NCI-H82 (cell line): Measurements from ENCODE around the gene PTPRD.

Experiments
- DNase-seq: peaks from one replicate; lab custom pipeline; 2025; lab: John Stamatoyannopoulos, UW

Gene PTPRD

DNA sequence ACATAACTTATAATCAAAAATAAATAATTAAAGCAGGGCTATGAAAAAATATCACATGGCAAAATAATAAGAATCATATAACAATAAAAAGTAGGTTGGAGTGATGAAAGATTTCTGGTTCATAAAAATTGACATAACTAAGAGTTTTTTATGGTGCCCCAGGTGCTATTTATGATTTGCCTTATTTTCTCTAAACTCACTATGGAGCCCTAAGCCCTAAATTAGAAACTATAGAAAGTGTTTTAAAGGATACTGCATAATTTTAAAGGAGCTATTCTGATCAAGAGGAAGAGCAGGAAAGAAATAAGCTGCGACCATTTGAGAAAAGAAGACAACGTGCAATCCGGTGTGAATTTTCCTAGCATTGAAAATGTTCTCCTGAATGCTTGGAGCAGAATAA, 2178.2 kb downstream of the PTPRD start:
- DNase-seq: no peak

DNA sequence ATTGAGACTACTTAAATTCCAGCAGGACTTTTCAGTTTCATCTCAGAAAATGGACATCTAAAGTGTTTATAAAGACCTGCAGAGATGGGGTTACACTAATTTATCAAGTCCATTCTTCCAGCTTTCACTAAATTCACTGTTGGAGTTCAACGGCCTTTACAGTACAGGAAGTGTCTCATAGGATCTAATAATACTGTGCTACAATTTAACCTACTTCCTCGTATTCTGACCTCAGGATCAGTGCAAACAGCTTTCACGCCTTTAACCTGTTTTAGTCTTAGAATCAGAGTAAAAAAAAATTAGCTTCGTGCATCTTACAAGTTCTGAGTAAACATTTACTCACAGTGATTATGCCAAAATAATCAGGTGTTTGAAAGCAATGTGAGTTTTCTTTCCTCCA, 2180.6 kb downstream of the PTPRD start:
- no peak for DNase-seq

DNA sequence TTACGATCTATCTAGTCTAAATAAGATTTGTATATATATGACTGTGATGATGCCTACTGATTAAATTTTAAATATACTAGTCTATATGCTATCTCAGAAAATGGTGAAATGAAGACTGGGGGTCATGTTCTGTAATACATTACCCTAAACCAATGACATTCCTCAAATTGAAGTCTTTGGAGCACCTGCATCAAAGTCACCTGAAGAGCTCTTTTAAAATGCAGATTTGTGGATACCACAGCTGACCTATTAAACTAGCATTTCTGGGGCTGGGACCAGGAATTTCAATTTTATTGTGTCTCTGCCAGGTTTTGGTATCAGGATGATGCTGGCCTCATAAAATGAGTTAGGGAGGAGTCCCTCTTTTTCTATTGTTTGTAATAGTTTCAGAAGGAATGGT, 2181.3 kb downstream of the PTPRD start:
- no peak for DNase-seq

DNA sequence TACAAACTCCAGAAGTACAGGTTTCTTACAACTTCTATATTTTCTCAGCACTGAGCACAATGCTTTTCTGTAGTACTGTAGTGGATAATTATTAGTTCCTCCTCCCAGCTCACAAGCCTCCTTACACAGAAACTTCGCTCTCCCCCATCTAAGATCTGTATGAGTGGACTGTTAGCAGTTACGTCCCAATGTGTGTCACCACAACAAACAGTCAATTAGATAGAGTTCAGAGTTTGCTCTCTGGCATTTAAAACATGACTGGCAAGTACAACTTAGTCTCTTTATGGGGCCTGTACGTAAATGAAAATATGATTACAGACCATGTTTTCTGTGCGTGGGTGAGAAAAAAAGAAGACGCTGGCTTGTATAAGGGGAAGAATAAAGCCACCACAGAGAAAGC, 2181.9 kb downstream of the PTPRD start:
- no peak for DNase-seq

DNA sequence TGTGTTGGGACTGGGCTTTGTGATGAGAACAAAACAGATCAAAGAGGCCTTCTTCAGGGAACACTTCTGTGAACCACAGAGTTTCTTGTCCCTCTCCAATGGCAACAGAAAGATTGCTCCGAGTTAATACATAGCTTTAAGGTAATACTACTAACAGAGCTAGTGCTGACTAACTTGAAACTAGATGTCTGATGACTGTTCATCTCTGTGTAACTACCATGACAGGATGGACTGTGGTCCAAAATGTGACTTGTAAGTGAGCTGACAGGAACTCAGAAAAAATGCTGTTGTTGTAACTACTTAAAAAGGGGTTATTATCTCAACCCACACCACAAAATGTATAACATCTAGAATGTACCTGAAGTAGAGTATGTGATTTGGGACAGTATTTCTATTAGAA, 2183.0 kb downstream of the PTPRD start:
- no peak for DNase-seq

DNA sequence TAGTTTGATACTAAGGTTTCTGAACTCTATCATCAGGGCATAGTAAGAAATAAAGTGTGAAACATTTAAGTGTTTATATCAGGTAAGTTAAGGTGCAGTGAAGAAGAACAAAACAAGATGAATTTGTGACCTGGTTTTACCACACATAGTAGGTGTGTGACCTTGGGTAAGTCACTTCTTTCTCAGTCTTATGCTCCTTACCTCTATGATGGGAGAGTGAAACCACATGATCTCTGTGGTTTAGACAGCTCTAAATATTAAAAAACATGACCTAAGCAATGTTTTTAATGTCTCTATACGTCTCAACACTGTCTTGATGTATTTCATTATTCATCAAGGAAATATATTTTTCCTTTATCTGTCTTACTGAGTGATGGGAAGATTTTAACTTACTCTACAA, 2183.6 kb downstream of the PTPRD start:
- DNase-seq: no peak

DNA sequence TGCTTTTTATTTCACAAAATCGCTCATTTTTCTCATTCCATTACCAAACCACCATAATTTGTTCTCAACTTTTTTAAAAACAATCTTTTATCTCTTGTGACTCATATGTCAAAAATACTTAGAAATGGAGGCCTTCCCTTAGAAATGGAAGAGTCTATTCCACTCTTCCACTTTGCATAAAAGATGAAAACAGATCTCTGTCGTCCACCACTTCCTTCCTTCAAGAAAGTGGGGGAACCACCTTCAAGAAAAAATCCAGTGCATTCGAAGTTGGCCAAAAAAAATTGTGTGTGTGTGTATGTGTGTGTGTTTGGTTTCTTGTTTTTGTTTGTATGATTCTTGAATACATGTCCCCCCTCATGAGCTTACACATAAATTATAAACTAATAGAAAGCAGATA, 2184.4 kb downstream of the PTPRD start:
- no peak for DNase-seq

DNA sequence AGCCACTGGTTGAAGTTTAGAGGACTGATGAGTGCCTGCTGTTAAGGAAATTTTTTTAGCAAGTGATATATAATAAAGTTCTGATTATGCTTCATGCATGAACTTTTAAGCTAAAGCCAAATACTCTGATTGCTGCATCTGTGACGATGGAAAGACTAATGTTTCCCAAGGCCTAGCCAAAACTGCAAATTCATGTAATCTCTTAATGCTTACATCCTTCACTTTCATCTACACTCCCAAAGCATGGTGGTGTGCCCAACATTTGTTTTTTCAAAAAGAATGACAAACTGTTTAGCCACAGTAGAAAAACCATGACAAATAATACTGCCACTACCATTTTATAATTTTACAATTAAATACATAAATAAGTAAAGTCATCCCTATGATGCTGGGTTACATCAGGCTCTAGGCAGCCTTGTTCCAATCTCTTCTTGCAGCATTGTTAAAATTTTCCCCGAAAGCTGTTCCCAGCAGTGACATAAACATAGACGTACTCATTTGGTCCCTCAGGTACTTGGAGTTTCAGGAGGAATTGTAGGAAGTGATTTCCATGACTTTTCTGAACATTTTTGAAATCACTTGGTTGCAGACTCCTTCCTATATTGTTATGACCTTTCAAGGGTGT, 2187.9 kb downstream of the PTPRD start:
- DNase-seq: no peak

DNA sequence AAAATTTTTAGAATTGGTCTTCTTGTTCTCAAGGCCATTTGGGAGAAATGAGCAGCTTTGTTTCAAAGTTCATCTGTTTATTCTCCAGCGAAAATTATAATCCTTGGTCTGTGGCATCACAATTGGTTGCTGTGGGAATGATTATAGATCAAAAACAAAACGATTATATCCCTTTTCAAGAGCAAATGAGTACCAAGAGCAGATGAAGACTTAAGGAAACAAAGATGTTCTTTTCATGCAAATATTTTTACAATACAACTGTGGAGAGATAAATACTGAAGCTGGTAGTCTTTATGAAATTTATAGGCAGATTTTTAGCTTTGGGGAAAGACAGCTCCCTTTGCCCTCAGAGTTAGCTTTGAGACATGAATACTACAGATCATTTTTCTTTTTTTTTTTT, 2192.4 kb downstream of the PTPRD start:
- DNase-seq: no peak

DNA sequence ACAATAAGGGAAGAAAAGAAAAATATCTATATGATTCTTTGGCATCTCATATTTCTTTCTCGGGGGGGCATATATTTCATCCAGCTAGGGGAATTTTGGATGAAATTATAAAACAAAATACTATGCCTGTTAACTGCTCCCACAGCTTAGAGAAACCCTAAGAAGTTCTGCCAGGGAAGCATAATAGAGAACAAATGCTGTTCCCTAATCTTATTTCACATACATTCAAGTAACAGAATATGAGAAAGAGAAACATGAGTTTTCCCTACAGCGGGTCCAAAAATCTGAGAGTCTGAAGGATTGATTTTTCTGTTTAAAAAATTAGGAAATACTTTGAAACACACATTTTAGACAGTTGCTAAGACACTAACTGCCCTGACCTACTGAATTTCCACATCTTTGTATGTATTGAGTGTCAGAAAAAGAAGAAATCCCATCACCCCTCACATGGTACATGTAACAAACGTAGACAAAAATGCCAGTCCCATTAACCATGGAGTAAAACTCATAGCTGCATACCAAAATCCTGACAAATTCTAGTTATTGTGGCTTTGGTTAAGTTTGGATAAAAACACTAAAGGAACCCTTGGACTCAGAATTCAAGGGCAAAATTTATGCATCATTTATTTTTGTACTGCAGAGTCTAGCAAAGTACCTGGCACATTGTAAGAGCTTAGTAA, 2193.1 kb downstream of the PTPRD start:
- DNase-seq: no peak

DNA sequence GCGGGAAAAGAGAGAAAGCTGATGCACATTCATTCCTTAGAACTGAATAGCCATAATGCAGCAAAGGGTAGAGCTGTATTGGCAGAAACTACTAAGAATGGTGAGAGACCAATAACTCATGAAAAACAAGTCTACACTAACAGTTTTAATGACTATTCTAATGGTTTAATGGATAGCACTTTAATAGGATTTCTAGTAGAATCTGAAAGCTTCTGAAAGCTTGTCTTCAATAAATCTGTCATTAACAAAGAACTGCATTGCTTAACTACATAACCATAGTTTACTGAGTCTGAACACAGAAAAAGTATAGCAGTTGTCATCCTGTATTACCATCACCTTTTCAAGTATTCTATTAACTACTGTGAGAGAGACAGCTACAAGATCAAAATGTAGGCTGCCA, 2195.5 kb downstream of the PTPRD start:
- no peak for DNase-seq

DNA sequence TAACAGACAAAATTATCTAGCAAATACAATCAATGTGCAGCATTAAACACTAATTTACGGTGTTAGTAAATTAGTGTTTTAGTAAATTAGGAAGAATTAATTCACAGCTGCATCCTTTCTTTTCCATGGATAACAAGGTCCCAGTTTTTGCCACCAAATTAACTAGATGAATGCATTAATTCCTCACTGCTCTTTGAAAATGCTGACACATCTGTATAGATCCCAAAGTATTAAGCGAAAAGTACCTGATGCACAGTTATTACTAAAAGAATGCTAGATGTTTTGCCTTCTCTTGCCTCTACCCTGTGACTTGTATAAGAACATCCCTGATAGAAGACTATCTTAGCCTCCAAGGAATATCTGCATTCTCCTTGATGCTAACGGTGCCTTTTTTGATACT, 2200.5 kb downstream of the PTPRD start:
- DNase-seq: no peak

DNA sequence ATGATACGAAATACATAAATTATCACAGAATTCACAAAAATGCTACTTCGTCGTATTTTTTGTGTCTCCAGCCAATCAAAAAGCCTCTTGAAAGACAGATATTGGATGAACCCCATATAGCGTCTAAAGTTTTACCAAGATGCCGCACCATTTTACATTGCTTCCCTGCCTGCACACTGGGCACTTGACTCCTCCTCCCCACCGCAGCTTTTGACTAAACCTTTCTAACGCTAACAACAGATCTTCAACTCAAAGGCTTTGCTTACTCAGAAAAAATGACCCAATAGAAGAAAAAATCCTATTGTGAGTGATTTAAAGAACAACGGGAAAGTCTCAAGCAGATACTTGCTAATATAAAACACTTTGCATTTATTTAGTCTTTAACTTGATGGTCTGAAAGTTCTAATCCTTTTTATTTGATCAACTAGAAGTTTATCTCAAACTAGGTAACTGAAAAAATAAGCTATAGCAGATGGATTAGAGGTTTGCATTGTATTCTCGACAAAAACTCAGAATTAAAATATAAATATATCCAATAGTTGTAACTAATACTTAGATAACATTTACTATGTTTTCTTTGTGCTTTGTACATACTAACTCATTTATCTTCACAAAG, 2204.1 kb downstream of the PTPRD start:
- DNase-seq: no peak

DNA sequence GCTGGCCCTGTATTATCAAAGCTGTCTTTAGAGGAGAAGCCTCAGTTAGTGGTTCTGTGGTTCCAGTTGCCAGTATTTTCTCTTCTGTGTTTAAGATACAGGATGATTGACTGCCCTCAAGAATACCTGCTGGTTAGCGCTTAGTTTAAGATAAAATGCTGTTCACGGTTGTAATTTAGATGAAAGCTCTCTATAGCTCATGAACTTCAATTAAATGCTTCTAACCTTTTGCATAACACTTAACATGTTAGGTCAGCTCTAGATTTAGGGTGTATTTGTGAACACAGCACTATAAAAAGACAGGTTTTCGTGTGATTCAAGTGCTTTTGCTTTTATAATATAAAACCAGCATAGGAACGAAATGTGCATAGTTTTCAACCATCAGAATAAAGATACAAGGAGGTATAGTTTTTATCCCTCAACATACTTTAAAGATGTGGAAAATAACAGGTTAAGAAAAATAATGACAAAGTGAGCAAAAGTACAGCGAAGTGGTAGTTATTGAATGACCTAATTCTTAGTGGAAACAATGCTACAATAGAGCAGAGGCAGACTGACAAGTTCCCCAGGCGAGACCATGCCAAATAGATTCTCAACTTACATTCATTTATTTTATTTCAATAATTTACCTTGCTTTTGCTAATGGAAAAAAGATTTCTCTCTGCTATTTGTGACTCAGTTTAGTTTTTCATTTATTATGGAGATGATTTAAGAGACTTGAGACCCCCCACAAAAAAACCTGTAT, 2210.7 kb downstream of the PTPRD start:
- no peak for DNase-seq

DNA sequence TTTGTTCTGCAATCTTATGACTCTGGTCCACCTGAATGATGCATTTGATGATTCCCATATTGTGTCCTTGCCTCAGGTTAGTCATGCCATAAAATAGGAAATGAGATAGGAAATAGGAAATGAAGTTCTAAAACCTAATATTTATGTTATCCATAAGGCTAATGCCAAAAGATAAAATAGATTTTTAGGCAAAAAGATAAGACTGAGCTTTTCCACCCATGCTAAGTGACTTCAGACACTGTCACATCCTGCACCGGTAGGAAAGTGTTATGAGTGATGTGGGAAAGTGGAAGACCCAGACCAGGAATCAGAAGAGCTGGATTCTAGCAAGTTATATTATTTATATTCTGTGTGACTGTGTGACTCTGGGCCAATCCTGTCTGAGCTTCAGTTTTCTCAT, 2212.4 kb downstream of the PTPRD start:
- DNase-seq: no peak

DNA sequence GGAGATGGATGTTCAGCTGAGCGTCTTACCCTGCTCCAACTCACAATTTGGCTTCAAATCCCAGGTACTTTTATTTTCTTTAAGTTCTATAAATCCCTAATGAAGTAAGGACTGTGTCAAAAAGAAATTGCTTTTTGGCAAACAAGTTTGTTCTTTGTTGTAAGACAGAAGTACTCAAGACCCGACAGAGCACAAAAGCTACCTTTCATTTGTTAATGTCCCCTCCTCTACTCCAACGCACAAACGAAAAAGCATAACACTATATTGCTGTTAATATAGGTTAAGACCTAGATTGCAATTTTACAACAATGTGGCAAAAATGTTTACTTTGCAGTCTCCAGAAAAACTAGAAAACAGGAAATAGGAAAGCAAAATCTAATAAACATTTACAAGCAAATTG, 2217.8 kb downstream of the PTPRD start:
- DNase-seq: no peak

DNA sequence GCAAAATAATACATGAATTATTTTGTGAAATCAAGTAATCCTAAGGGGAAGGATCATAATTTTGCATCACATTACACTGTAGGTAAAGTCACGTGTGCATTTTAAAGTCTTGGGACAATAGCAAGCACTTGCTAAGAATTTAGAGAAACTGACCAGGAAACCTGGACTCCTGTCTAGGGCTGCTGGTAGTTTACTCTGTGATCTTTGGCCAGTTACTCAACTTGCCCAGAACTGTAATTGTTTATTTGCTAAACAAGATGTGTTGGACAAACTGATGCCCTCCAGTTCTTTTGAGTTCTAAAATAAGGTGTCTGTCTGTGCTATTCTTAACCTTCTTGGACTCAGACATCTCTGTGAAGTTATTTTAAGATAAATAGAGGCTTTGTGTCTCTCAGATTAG, 2218.5 kb downstream of the PTPRD start:
- DNase-seq: no peak

DNA sequence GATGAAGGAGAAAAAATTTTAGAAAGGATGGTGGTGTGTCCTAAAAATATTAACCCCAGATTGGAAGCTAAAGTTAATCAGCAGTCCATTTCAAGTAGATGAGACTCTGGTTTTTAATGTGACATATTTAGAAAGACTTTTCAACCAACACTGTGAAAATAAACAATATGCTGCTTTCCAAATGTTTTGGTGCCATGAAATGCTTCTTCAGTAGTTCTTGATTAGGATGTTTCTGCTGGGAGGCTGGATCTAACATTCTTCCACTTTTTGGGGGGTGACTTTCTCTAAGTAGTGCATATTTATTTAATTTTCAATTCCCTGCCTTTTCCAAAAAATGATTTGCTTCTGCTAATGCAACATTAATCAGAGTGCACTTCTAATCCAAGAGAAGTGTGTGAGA, 2219.9 kb downstream of the PTPRD start:
- DNase-seq: no peak

DNA sequence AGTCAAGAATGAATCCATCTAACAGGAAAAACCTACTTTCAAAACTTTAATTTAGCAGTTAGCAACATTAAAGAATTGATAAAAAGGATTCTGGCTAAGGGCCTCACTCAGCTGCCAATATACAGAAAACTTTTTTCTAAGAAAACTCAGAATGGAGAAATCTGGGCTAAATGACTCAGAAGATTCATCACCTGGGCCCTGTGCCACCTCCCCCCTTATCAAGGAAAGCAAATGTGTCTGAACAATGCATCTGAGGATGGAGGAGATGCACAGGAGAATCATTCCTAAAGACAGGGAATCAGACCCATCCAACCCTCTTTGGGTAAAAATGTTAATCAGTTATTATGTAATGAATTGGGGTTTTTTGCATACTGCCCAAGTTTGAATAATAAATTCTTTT, 2221.2 kb downstream of the PTPRD start:
- no peak for DNase-seq

DNA sequence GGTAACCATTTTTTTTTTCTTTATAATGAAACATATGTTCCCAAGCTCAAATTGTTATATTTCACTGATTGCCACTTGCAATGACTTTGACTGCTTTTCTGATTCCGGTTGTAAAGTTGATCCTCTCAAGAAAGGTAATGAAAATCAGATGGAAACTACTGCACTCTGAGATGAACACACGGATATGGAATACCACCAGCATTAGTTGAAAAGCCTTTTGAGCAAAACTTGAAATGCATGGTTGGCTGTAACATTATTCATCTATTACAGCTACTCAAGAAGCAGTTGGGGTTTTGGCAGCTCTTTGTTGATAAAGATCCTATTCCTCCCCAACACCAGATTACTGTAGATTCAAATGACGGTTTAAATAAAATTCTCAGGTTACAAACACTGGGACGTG, 2221.7 kb downstream of the PTPRD start:
- no peak for DNase-seq

DNA sequence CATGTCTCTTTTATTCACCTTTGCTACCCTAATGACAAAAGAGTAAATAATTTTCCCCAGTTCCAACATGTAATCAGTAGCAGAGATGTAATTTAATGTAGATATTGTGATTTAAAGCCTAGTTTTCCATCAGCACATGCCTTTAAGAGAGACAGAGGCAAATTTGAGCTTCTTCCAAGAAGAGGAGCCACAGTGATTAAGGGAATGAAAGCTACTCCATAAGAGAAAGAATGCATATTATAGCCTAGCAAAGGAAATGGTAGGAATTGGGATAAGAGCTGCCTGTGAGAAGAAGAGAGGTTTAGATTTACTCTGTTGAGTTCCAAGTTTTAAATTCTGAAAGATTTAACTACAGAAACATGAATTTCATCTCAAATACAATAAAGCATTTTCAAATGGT, 2222.2 kb downstream of the PTPRD start:
- DNase-seq: no peak

DNA sequence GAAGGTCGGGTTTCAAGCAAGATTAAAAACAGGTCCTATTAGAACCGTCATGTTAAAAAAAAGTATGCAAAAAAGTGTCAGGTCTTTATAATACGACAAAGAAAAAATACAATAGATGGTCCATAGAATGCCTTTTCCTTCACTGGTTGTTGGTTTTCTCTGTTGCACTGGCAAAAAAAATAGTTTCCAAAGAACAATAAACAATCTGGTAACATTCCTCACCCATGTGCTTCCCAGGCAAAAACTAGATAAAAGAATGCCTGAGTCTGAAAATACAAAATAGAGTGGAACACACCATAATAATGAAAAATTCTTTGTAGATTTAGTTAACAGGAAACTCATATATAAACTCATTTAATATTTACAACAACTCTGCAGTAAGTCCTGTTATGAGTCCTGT, 2223.3 kb downstream of the PTPRD start:
- DNase-seq: no peak

DNA sequence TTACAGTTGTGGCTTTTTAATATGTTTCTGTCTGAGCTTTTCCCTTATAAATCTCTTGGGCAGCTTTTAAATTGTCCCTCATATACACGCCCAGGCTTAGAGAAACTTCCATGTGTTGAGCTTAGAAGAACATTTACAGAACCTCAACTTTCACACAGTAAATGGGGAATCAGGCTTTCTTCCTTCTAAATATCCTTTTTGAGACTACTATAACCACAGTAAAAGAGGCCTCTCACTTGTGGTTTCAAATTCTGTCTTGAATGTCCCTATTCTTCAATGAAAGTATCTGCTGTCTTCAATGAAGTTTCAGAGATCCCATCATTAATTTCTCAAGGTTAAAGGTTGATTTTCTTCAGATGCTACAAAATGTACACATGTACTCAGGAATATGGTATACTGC, 2224.7 kb downstream of the PTPRD start:
- no peak for DNase-seq
